ENCODE data around the gene SEC24C. TPM values are rescaled to one million over a fixed set of nuclear protein-coding genes. Genes with fewer than 3 reads are reported as not detected.

SEC24C gene
- total and polyA plus RNA-seq, 2 of the 13 experiments (the other 11 are each of a cell fraction or from before 2014, with no cell fraction given) = 63.1 to 66.4 TPM

DNA sequence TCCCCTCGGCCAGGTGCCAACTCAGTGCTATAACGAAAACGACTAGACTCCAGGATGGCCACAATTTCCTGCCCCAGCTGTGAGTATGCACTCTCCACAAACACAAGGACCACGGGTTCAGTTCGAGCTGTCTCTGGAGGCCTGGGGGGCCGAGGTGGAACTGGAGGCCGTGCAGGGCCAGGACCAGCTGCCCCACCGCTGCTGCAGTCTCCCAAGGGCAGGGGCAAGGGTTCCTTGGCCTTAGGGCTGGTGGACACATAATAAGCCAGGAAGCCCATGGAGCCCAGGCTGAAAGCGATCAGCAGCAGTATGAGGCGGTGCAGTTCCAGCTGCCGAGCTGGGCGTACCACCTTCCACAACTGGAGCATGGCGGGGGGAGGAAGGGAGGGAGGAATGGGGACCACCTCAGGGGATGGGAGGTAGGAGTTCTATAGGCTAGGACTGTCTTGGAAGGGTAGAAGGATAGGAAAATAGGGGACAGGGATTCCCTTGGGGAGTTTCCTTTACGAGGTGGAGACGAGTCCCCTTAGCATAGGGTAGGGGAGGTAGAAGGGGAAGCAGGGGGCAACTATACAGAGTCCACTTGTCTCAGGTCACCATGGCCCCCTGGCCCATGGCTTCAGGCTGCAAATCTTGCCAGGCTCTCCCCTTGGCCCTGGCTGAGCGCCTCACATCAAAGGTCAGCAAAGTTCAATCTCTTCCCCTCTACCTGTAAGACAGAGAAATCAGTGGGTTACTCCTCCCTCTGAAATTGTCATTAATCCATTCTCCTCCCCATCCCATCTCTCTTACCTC lies 64.0 kb downstream of the SEC24C start (continued):
- TF ChIP-seq, protein P1, sequence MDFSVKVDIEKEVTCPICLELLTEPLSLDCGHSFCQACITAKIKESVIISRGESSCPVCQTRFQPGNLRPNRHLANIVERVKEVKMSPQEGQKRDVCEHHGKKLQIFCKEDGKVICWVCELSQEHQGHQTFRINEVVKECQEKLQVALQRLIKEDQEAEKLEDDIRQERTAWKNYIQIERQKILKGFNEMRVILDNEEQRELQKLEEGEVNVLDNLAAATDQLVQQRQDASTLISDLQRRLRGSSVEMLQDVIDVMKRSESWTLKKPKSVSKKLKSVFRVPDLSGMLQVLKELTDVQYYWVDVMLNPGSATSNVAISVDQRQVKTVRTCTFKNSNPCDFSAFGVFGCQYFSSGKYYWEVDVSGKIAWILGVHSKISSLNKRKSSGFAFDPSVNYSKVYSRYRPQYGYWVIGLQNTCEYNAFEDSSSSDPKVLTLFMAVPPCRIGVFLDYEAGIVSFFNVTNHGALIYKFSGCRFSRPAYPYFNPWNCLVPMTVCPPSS (IDR thresholded peaks at IDR 0.05) = no peak
- TF ChIP-seq POLR2A (IDR thresholded peaks at IDR 0.05; ENCODE audit: insufficient read depth in 1 of 2, low read depth in 2 of 2, low read length in 2 of 2) (0 out of 4 replicates have a peak, but pooled peaks of 1 of the 2 experiments have one; percentile 16), POGZ (CRISPR knock-in tag; IDR thresholded peaks at IDR 0.05) (no peak), POLR2AphosphoS5 (IDR thresholded peaks at IDR 0.05; ENCODE audit: low read depth, low read length) (0 out of 2 replicates have a peak, but pooled peaks have one; percentile 14)

GRCh38 chr10:73809061-73809818 lies 65.1 kb downstream of the SEC24C start:
- ChIA-PET CTCF (ENCODE audit: low intra/inter-chr PET ratio, low total read pairs) (no interaction called here), POLR2A (interaction anchor here (0.5 to 3.3 kb wide), 6 partner anchors 8 to 31 kb away, joined by 3 to 23 read pairs (median 4); no protein-coding TSS in a partner anchor)
- Histone ChIP-seq H3K9me3 (ENCODE audit: low read length) (no peaks in the 10 kb centered on the region), H3K4me1 (ENCODE audit: insufficient read depth, low read length) (peaks cover 21% of the 10 kb centered on the region), H3K4me2 (ENCODE audit: low read depth, low read length) (no peak overlapping the region), H3K79me2 (ENCODE audit: insufficient read depth, low read length) (peaks cover 3% of the 10 kb centered on the region), H3K27ac (ENCODE audit: extremely low read length, insufficient read depth, low read length) (no peak overlapping the region), H3K36me3 (replicated peaks in 1 of 2; ENCODE audit: control insufficient read depth in 1 of 2, insufficient read depth in 2 of 2, low read length in 2 of 2) (peaks cover 13 to 33% of the 10 kb centered on the region in 2 experiments), H3K27me3 (ENCODE audit: control insufficient read depth in 1 of 2, insufficient read depth in 2 of 2, low read length in 2 of 2) (no peaks in the 10 kb centered on the region; a peak in 1 of 5 replicates), H4K20me1 (ENCODE audit: insufficient read depth, low read length) (no peaks in the 10 kb centered on the region), H3K9ac (ENCODE audit: insufficient read depth, low read depth, low read length) (no peak overlapping the region), H2AFZ (ENCODE audit: low read length) (no peak overlapping the region), H3K4me3 (replicated peaks in 1 of 3; ENCODE audit: insufficient read depth in 1 of 3, low read depth in 2 of 3, low read length in 3 of 3) (no peak overlapping the region)
- ATAC-seq = no peak
- in situ Hi-C loops (cut with HindIII; ENCODE audit: extremely low pct_ligation_motif_present, low pct_unique_long_range_greater_than_20kb) (no loop called here), intact Hi-C loops (cut with micrococcal nuclease; ENCODE audit: unreplicated experiment) (no loop called here)
- peak; percentile 12 for FAIRE-seq
- no TSS peak for BruUV-seq (replicated peaks)
- DNase-seq (ENCODE audit: low spot score) = no peak
- 63% methylated on average over 5 of the region's 5 CpGs for WGBS (ENCODE audit: low lambda C conversion rate)
- peak; percentile 44; the same call in 1 of the 2 replicates for TF ChIP-seq RARA (CRISPR knock-in tag; IDR thresholded peaks at IDR 0.05)
- no peak for TF ChIP-seq ZBTB39 (CRISPR knock-in tag; IDR thresholded peaks at IDR 0.05)
- TF ChIP-seq FOSL2 (CRISPR knock-in tag; IDR thresholded peaks at IDR 0.05) = peak; percentile 30
- no peak for TF ChIP-seq ZGPAT (CRISPR knock-in tag; IDR thresholded peaks at IDR 0.05)

Data from HepG2 (cell line).